GM12878 (cell line): ENCODE results near the gene TYW5.

ENCODE experiments used
- CBFB ChIP-seq: IDR thresholded peaks from 2 replicates; pipeline ENCODE4 v1.6.1; 2016; ENCODE audit warnings: antibody characterized with exemption, low read depth
- CHD1 ChIP-seq: IDR thresholded peaks from 2 replicates; pipeline ENCODE4 v1.6.1; 2012; ENCODE audit warnings: low read depth, low read length, improper control_type of control experiment
- HCFC1 ChIP-seq: fragments of 150-350 bp; IDR thresholded peaks from 2 replicates; pipeline ENCODE4 v1.6.1; 2014; ENCODE audit warnings: low read length
- JUNB ChIP-seq: IDR thresholded peaks from 2 replicates; pipeline ENCODE4 v1.6.1; 2016; ENCODE audit warnings: antibody characterized with exemption, mild to moderate bottlenecking
- POLR2A ChIP-seq: IDR thresholded peaks from 2 replicates; pipeline ENCODE4 v1.6.1; 2011; ENCODE audit warnings: low read depth, mild to moderate bottlenecking, low read length
- POLR2AphosphoS5 ChIP-seq: IDR thresholded peaks from 2 replicates; pipeline ENCODE4 v1.6.1; 2011; ENCODE audit warnings: mild to moderate bottlenecking, low read length, inconsistent platforms
- RAD21 ChIP-seq: IDR thresholded peaks from 2 replicates; pipeline ENCODE4 v1.6.1; 2011; ENCODE audit warnings: mild to moderate bottlenecking, low read depth, low read length, moderate library complexity; ENCODE audit not compliant: insufficient read depth
- RFX5 ChIP-seq: IDR thresholded peaks from 2 replicates; pipeline ENCODE4 v1.6.1; 2011; ENCODE audit warnings: low read depth, low read length, improper control_type of control experiment
- ZZZ3 ChIP-seq: IDR thresholded peaks from 2 replicates; pipeline ENCODE4 v1.6.1; 2011; ENCODE audit warnings: low read depth; ENCODE audit not compliant: control insufficient read depth, insufficient read length
- TF ChIP-seq, protein P1 (sequence below), 3 experiments: IDR thresholded peaks in 2 of 3; conservative IDR thresholded peaks in 1 of 3; 2 replicates each; pipeline ENCODE4 v1.5.1; 2011; ENCODE audit warnings: low read depth in 3 of 3, low read length in 3 of 3, mild to moderate bottlenecking in 3 of 3, control low read depth in 2 of 3, moderate library complexity in 2 of 3, inconsistent platforms in 1 of 3, mixed read lengths in 1 of 3; ENCODE audit not compliant: control insufficient read depth in 2 of 3, insufficient read depth in 1 of 3; ENCODE audit errors: extremely low read depth in 1 of 3
- TF ChIP-seq, protein P2 (sequence below): fragments of 450-650 bp; IDR thresholded peaks from 2 replicates; pipeline ENCODE4 v1.6.1; 2016; ENCODE audit warnings: mild to moderate bottlenecking
- TF ChIP-seq, protein P3 (sequence below): fragments of 450-650 bp; IDR thresholded peaks from 2 replicates; pipeline ENCODE4 v1.6.1; 2017; ENCODE audit warnings: low read depth, mild to moderate bottlenecking, moderate library complexity

GRCh38 chr2:199955007-199955338, 318 bp downstream of the TYW5 start:
- no peak for TF ChIP-seq ZZZ3
- TF ChIP-seq, protein P1, sequence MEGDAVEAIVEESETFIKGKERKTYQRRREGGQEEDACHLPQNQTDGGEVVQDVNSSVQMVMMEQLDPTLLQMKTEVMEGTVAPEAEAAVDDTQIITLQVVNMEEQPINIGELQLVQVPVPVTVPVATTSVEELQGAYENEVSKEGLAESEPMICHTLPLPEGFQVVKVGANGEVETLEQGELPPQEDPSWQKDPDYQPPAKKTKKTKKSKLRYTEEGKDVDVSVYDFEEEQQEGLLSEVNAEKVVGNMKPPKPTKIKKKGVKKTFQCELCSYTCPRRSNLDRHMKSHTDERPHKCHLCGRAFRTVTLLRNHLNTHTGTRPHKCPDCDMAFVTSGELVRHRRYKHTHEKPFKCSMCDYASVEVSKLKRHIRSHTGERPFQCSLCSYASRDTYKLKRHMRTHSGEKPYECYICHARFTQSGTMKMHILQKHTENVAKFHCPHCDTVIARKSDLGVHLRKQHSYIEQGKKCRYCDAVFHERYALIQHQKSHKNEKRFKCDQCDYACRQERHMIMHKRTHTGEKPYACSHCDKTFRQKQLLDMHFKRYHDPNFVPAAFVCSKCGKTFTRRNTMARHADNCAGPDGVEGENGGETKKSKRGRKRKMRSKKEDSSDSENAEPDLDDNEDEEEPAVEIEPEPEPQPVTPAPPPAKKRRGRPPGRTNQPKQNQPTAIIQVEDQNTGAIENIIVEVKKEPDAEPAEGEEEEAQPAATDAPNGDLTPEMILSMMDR (IDR thresholded peaks at IDR 0.05 in 2 of 3, conservative IDR thresholded peaks at IDR 0.05 in 1 of 3; ENCODE audit: control insufficient read depth in 2 of 3, extremely low read depth in 1 of 3, insufficient read depth in 1 of 3, low read depth in 3 of 3, low read length in 3 of 3), result no peak
- TF ChIP-seq POLR2A, result no peak
- no peak for TF ChIP-seq POLR2AphosphoS5
- TF ChIP-seq, protein P2, sequence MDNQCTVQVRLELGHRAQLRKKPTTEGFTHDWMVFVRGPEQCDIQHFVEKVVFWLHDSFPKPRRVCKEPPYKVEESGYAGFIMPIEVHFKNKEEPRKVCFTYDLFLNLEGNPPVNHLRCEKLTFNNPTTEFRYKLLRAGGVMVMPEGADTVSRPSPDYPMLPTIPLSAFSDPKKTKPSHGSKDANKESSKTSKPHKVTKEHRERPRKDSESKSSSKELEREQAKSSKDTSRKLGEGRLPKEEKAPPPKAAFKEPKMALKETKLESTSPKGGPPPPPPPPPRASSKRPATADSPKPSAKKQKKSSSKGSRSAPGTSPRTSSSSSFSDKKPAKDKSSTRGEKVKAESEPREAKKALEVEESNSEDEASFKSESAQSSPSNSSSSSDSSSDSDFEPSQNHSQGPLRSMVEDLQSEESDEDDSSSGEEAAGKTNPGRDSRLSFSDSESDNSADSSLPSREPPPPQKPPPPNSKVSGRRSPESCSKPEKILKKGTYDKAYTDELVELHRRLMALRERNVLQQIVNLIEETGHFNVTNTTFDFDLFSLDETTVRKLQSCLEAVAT, result no peak
- no peak for TF ChIP-seq RAD21
- TF ChIP-seq, protein P3, sequence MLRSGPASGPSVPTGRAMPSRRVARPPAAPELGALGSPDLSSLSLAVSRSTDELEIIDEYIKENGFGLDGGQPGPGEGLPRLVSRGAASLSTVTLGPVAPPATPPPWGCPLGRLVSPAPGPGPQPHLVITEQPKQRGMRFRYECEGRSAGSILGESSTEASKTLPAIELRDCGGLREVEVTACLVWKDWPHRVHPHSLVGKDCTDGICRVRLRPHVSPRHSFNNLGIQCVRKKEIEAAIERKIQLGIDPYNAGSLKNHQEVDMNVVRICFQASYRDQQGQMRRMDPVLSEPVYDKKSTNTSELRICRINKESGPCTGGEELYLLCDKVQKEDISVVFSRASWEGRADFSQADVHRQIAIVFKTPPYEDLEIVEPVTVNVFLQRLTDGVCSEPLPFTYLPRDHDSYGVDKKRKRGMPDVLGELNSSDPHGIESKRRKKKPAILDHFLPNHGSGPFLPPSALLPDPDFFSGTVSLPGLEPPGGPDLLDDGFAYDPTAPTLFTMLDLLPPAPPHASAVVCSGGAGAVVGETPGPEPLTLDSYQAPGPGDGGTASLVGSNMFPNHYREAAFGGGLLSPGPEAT, result no peak
- TF ChIP-seq RFX5, result no peak
- no peak for TF ChIP-seq HCFC1
- no peak for TF ChIP-seq CHD1
- TF ChIP-seq JUNB, result no peak
- TF ChIP-seq CBFB, result no peak
